Measurements from ENCODE around the gene SSX4. TPM values are rescaled to one million over a fixed set of nuclear protein-coding genes. Genes with fewer than 3 reads are reported as not detected.
"Not testable (repeated sequence)": the region's sequence is repeated elsewhere in the genome, so short reads cannot be mapped to it uniquely, and the experiment has no call there.

The SSX4 gene
- total RNA-seq, 2 donors from 2014 or later: not detected

- H3K4me1 ChIP-seq; H3K27me3 ChIP-seq; H3K4me3 ChIP-seq; H3K36me3 ChIP-seq; DNase-seq (ENCODE audit: low spot score); H3K9me3 ChIP-seq; H3K27ac ChIP-seq: not testable (repeated sequence)
These were observed 50.4 kb downstream of the SSX4 start for GRCh38 chrX:48433713-48434112.

Other genes starting within 250 kb of the SSX4 start
- gene SSX5, start 186.7 kb upstream of the SSX4 start, total RNA-seq: not detected
- not detected for gene SSX1, start 128.1 kb upstream of the SSX4 start, total RNA-seq
- not detected for gene SSX3, start 26.8 kb upstream of the SSX4 start, total RNA-seq
- not detected for gene SSX4B, start 28.4 kb downstream of the SSX4 start, total RNA-seq
- 1 to 10 TPM; 2.2 to 4.9 TPM for gene SLC38A5, start 86.7 kb downstream of the SSX4 start, total RNA-seq
- gene FTSJ1, start 92.7 kb downstream of the SSX4 start, total RNA-seq: 10 to 100 TPM; 36.6 to 43.3 TPM
- 10 to 100 TPM; 23.0 to 43.0 TPM for gene PORCN, start 125.5 kb downstream of the SSX4 start, total RNA-seq
- 10 to 100 TPM; 49.3 to 73.7 TPM for gene EBP, start 138.3 kb downstream of the SSX4 start, total RNA-seq
- gene TBC1D25, start 156.2 kb downstream of the SSX4 start, total RNA-seq: 10 to 100 TPM; 11.0 to 17.5 TPM
- 10 to 100 TPM; 62.1 to 90.4 TPM for gene RBM3, start 190.9 kb downstream of the SSX4 start, total RNA-seq
- gene WDR13, start 214.0 kb downstream of the SSX4 start, total RNA-seq: 100 to 1,000 TPM; 208 to 214 TPM